Mesenchymal stem cell (in vitro differentiated cells and primary cell): ENCODE results near the gene TGFBR2.

Experiments used
- DNase-seq: peaks from one replicate; pipeline ENCODE4 v3.0.0-alpha.2; 2013
- H2AFZ ChIP-seq: one replicate; pipeline ENCODE4 v1.6.1; 2013; ENCODE audit warnings: low read depth, mild to moderate bottlenecking, control low read depth, inconsistent platforms, low read length, moderate library complexity
- H2AK5ac ChIP-seq: 2 replicates; pipeline ENCODE4 v1.6.1; 2013; ENCODE audit warnings: low read length, moderate library complexity, mild to moderate bottlenecking, inconsistent platforms; ENCODE audit not compliant: severe bottlenecking
- H2BK120ac ChIP-seq: one replicate; pipeline ENCODE4 v1.6.1; 2013; ENCODE audit warnings: low read depth, mild to moderate bottlenecking, inconsistent platforms, low read length, moderate library complexity
- H2BK12ac ChIP-seq, 2 experiments: one replicate each; pipeline ENCODE4 v1.6.1; 2013; ENCODE audit warnings: inconsistent platforms in 2 of 2, low read length in 2 of 2, mild to moderate bottlenecking in 2 of 2, moderate library complexity in 2 of 2, control low read depth in 1 of 2
- H2BK15ac ChIP-seq: one replicate; pipeline ENCODE4 v1.6.1; 2013; ENCODE audit warnings: mild to moderate bottlenecking, low read depth, inconsistent platforms; ENCODE audit not compliant: poor library complexity, severe bottlenecking
- H2BK5ac ChIP-seq: 2 replicates; pipeline ENCODE4 v1.6.1; 2013; ENCODE audit warnings: low read depth, mild to moderate bottlenecking, low read length, control low read depth, inconsistent platforms; ENCODE audit not compliant: poor library complexity, severe bottlenecking
- H3K14ac ChIP-seq, 2 experiments: one replicate each; pipeline ENCODE4 v1.6.1; 2013; ENCODE audit warnings: inconsistent platforms in 2 of 2, low read length in 2 of 2, control low read depth in 1 of 2, mild to moderate bottlenecking in 1 of 2, moderate library complexity in 1 of 2
- H3K18ac ChIP-seq, 2 experiments: one replicate each; pipeline ENCODE4 v1.6.1; 2013; ENCODE audit warnings: inconsistent platforms in 2 of 2, low read length in 2 of 2, control low read depth in 1 of 2, low read depth in 1 of 2, mild to moderate bottlenecking in 1 of 2
- H3K23ac ChIP-seq, 2 experiments: one replicate each; pipeline ENCODE4 v1.6.1; 2013; ENCODE audit warnings: inconsistent platforms in 2 of 2, low read length in 2 of 2, mild to moderate bottlenecking in 2 of 2, moderate library complexity in 2 of 2, control low read depth in 1 of 2
- H3K27ac ChIP-seq: 2 replicates; pipeline ENCODE4 v1.5.1; 2013; ENCODE audit warnings: mild to moderate bottlenecking, moderate library complexity, low read length, control low read depth, inconsistent platforms; ENCODE audit not compliant: poor library complexity, severe bottlenecking
- H3K27me3 ChIP-seq, 2 experiments: 2 replicates each; pipeline versions ENCODE4 v1.6.1 to v1.7.0; 2013; ENCODE audit warnings: low read length in 2 of 2, mild to moderate bottlenecking in 2 of 2, moderate library complexity in 2 of 2, control low read depth in 1 of 2, inconsistent platforms in 1 of 2; ENCODE audit not compliant: control insufficient read depth in 1 of 2, insufficient read depth in 1 of 2
- H3K36me3 ChIP-seq, 2 experiments: 2 replicates each; pipeline versions ENCODE4 v1.6.1 to v1.7.0; 2013; ENCODE audit warnings: low read length in 2 of 2, control low read depth in 1 of 2, inconsistent platforms in 1 of 2, low read depth in 1 of 2, mild to moderate bottlenecking in 1 of 2; ENCODE audit not compliant: insufficient read depth in 2 of 2, control insufficient read depth in 1 of 2
- H3K4ac ChIP-seq, 2 experiments: one replicate each; pipeline ENCODE4 v1.6.1; 2013; ENCODE audit warnings: inconsistent platforms in 2 of 2, low read length in 2 of 2, mild to moderate bottlenecking in 2 of 2, moderate library complexity in 2 of 2, control low read depth in 1 of 2, low read depth in 1 of 2
- H3K4me1 ChIP-seq: 2 replicates; pipeline ENCODE4 v1.6.1; 2013; ENCODE audit warnings: low read depth, low read length, control low read depth; ENCODE audit not compliant: control insufficient read depth, insufficient read depth
- H3K4me2 ChIP-seq: 2 replicates; pipeline ENCODE4 v1.6.1; 2013; ENCODE audit warnings: low read length, mild to moderate bottlenecking, inconsistent platforms; ENCODE audit not compliant: poor library complexity, severe bottlenecking
- H3K4me3 ChIP-seq, 2 experiments: 2 replicates each; pipeline versions ENCODE4 v1.5.1 to v1.7.0; 2013; ENCODE audit warnings: low read length in 2 of 2, mild to moderate bottlenecking in 2 of 2, control low read depth in 1 of 2, low read depth in 1 of 2; ENCODE audit not compliant: insufficient read depth in 1 of 2
- H3K79me1 ChIP-seq: replicated peaks from 2 replicates; pipeline ENCODE4 v1.6.1; 2013; ENCODE audit warnings: mild to moderate bottlenecking, control low read depth, low read length, inconsistent platforms; ENCODE audit not compliant: poor library complexity, severe bottlenecking
- H3K9ac ChIP-seq: 2 replicates; pipeline ENCODE4 v1.7.0; 2013; ENCODE audit warnings: mild to moderate bottlenecking, low read length, moderate library complexity
- H3K9me3 ChIP-seq: 2 replicates; pipeline ENCODE4 v1.7.0; 2013; ENCODE audit warnings: mild to moderate bottlenecking, low read length; ENCODE audit not compliant: control insufficient read depth
- H4K8ac ChIP-seq: one replicate; pipeline ENCODE4 v1.6.1; 2013; ENCODE audit warnings: inconsistent platforms, mild to moderate bottlenecking, low read length, moderate library complexity
- H4K91ac ChIP-seq: one replicate; pipeline ENCODE4 v1.6.1; 2013; ENCODE audit warnings: mild to moderate bottlenecking, low read length, inconsistent platforms
- WGBS: methylation state at CpG from one replicate; pipeline ENCODE4 v1.1.7; 2013; ENCODE audit warnings: mixed read lengths; 5-methylcytosine and 5-hydroxymethylcytosine counted together

TGFBR2 gene

DNA sequence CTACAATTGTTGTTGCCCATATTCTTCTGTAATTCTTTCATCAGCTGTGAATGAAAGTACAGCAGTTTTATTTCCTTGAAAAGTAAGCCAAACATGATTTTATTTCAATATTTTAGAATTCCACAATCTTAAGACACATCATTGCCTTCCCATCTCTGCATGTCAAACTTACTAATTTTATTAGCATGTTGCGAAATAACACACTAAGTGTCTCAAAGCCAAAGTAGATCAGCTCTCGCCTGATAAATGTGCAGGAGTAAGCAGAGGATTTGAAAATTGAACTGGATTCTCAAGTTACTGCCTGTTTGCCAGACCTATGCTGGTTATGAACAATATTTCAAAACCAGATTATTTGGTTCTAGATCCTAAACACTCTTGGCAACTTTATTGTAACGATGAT is 25.7 kb downstream of the TGFBR2 start:
- H4K91ac ChIP-seq = no peak overlapping the region
- no peak overlapping the region for H3K27ac ChIP-seq
- no peaks in the 10 kb centered on the region for H3K9me3 ChIP-seq
- no peak overlapping the region for H2BK120ac ChIP-seq
- no peak overlapping the region for H3K23ac ChIP-seq
- no peak overlapping the region for H3K4me3 ChIP-seq
- H3K14ac ChIP-seq = no peak overlapping the region
- H3K79me1 ChIP-seq = peaks cover 8% of the 10 kb centered on the region
- peaks cover 2% of the 10 kb centered on the region for H3K4me1 ChIP-seq
- H2BK5ac ChIP-seq = no peak overlapping the region
- H3K27me3 ChIP-seq = no peaks in the 10 kb centered on the region
- H4K8ac ChIP-seq = no peak overlapping the region
- no peak overlapping the region for H2AK5ac ChIP-seq
- H3K36me3 ChIP-seq = peaks cover 0 to 81% of the 10 kb centered on the region in 2 experiments
- peak; percentile 40 for DNase-seq
- H2AFZ ChIP-seq = no peak overlapping the region
- H3K9ac ChIP-seq = peak overlapping the region; percentile 9
- no peak overlapping the region for H2BK12ac ChIP-seq
- no peak overlapping the region for H2BK15ac ChIP-seq
- H3K4me2 ChIP-seq = no peak overlapping the region
- no peak overlapping the region for H3K18ac ChIP-seq
- 79% methylated on average over 2 of the region's 3 CpGs for WGBS
- H3K4ac ChIP-seq = no peak overlapping the region

DNA sequence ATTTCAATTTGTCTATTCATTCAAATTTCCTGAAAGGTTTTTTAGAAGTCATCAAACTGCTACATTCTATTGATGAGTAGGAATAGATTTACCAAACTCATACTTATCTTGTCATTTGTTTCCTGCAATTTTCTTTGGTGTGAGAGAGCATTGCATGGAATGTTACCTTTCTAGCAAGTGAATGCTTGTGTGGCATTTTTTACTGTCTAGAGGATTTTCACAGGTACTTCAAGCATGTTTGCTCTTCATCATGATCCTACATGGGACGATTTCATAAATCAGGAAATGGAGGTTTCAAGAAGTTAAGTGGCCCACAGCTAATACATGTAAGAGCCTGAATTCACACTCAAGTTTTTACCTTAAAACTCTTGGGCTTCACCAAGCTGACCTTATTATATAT is 26.1 kb downstream of the TGFBR2 start:
- no peak overlapping the region for H3K4me3 ChIP-seq
- no peak overlapping the region for H2AK5ac ChIP-seq
- H3K9me3 ChIP-seq = no peaks in the 10 kb centered on the region
- no peaks in the 10 kb centered on the region for H3K27me3 ChIP-seq
- no peak overlapping the region for H2BK5ac ChIP-seq
- H3K4me2 ChIP-seq = no peak overlapping the region
- H2BK12ac ChIP-seq = no peak overlapping the region
- H4K91ac ChIP-seq = no peak overlapping the region
- no peak overlapping the region for H2AFZ ChIP-seq
- DNase-seq = no peak
- H3K18ac ChIP-seq = no peak overlapping the region
- H3K4ac ChIP-seq = no peak overlapping the region
- H3K79me1 ChIP-seq = peaks cover 8% of the 10 kb centered on the region
- H4K8ac ChIP-seq = no peak overlapping the region
- H3K14ac ChIP-seq = no peak overlapping the region
- H3K4me1 ChIP-seq = peaks cover 2% of the 10 kb centered on the region
- H2BK15ac ChIP-seq = no peak overlapping the region
- peaks cover 3 to 81% of the 10 kb centered on the region in 2 experiments for H3K36me3 ChIP-seq
- H3K23ac ChIP-seq = no peak overlapping the region
- no peak overlapping the region for H2BK120ac ChIP-seq
- peak overlapping the region; percentile 9 for H3K9ac ChIP-seq
- H3K27ac ChIP-seq = no peak overlapping the region
- no CpG with 5 or more reads among the region's 1 CpG for WGBS

DNA sequence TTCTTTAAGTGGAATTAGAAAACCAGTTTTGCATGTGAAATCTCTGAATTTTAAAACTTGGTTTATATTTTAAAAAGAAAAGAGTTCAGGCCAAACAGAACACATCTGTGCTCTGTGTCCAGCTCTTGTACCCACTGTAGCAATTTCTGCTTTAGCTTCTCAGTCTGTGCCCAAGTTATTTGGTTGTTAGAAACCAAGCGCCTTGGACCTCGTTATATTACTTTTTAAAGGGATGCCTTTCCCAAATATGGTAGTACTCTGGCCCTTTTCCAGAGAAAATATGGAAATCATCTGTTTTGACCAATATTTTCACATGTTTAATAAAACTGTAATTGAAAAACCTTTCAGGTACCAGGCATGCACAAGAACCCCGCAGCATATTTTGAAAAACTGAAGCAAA is 27.3 kb downstream of the TGFBR2 start:
- Histone ChIP-seq H2BK15ac (no peak overlapping the region), H3K4me2 (no peak overlapping the region), H3K36me3 (peaks cover 3 to 86% of the 10 kb centered on the region in 2 experiments), H3K9me3 (no peaks in the 10 kb centered on the region), H2AK5ac (no peak overlapping the region), H3K27ac (no peak overlapping the region), H3K79me1 (peaks cover 8% of the 10 kb centered on the region), H4K8ac (no peak overlapping the region), H3K4me1 (peaks cover 2% of the 10 kb centered on the region), H3K27me3 (no peaks in the 10 kb centered on the region), H3K9ac (no peak overlapping the region), H3K4me3 (no peak overlapping the region), H2BK5ac (no peak overlapping the region), H3K23ac (no peak overlapping the region), H2AFZ (no peak overlapping the region), H2BK120ac (no peak overlapping the region), H3K4ac (no peak overlapping the region), H4K91ac (no peak overlapping the region), H3K14ac (no peak overlapping the region), H3K18ac (no peak overlapping the region), H2BK12ac (no peak overlapping the region)
- DNase-seq = no peak
- 91% methylated on average over 1 of the region's 3 CpGs for WGBS

DNA sequence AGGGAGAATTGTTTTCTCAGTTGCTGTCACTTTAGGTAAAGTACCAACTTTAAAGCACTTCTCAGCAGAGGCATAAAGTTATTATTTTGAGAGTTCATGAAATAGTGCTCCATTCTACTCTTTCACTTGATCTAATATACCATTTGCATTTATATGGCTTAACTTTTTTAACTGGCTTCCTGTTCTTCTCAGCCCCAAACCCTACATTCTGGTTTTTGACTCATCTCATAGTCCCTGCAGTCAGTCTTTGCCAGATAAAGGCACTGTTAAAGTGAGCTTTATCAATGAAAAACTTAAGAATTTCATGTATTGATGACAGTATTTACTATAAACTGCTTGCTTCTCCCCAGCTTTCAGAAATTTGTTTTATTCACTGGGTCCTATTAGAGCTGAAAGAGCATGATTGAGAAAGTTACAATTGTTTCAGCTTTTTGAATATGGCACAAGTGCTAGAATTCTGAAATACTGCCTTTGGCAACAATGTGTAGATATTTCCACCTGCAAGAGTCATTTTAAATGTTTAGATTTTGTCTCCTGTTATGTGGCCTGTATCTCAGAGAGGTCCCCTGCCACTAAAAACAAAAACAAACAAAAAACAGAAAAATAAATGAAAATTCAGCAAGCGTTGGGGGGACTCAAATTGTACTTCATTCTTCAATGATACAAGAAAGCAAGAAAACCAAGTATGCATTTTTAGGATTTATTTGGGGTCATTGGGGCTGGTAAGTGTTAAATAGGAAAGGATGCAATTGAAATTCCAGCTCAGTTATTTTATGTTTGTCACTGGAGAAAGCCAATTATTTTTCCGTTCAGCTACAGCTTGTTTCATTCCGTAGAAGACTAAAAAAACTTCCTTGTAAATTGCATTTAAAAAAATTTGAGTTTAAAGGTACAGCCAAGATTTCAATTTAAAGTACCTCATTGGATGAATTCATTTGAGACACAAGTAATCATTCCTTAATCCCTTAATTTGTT is 28.6 kb downstream of the TGFBR2 start:
- WGBS = no CpG with 5 or more reads among the region's 3 CpGs
- Histone ChIP-seq H3K4me1 (peaks cover 2% of the 10 kb centered on the region), H2BK12ac (no peak overlapping the region), H3K4me3 (no peak overlapping the region), H3K14ac (no peak overlapping the region), H2BK5ac (no peak overlapping the region), H3K4ac (no peak overlapping the region), H3K23ac (no peak overlapping the region), H2BK15ac (no peak overlapping the region), H3K79me1 (peaks cover 3% of the 10 kb centered on the region), H3K18ac (no peak overlapping the region), H3K36me3 (peaks cover 3 to 76% of the 10 kb centered on the region in 2 experiments), H3K27ac (no peak overlapping the region), H3K27me3 (no peaks in the 10 kb centered on the region), H3K9ac (peak overlapping the region; percentile 16), H3K9me3 (no peaks in the 10 kb centered on the region), H3K4me2 (no peak overlapping the region), H2AK5ac (no peak overlapping the region), H2AFZ (no peak overlapping the region), H4K91ac (no peak overlapping the region), H2BK120ac (no peak overlapping the region), H4K8ac (no peak overlapping the region)
- no peak for DNase-seq
